Astrocyte (in vitro differentiated cells and primary cell): Measurements from ENCODE around the gene PPM1L. TPM values are rescaled to one million over a fixed set of nuclear protein-coding genes. Genes with fewer than 3 reads are reported as not detected.

Source experiments
- DNase-seq: peaks from one replicate; pipeline ENCODE4 v3.0.0-alpha.2; 2010; ENCODE audit warnings: low read depth
- FAIRE-seq: peaks from 2 replicates; lab custom pipeline; 2011; peaks lifted over from hg19 to GRCh38; lab: Jason Lieb, UNC
- H2AFZ ChIP-seq: 2 replicates; pipeline ENCODE4 v1.6.0; 2012; ENCODE audit warnings: low read depth, low read length, inconsistent platforms
- H3K27ac ChIP-seq: 2 replicates; pipeline ENCODE4 v1.5.1; 2011; ENCODE audit warnings: low read depth, low read length, inconsistent platforms
- H3K27me3 ChIP-seq: 2 replicates; pipeline ENCODE4 v1.6.0; 2011; ENCODE audit warnings: low read length, inconsistent platforms; ENCODE audit not compliant: insufficient read depth
- H3K36me3 ChIP-seq: 2 replicates; pipeline ENCODE4 v1.5.1; 2011; ENCODE audit warnings: low read length, inconsistent platforms; ENCODE audit not compliant: insufficient read depth
- H3K4me1 ChIP-seq: 2 replicates; pipeline ENCODE4 v1.5.1; 2011; ENCODE audit warnings: low read length, inconsistent platforms; ENCODE audit not compliant: insufficient read depth
- H3K4me2 ChIP-seq: 2 replicates; pipeline ENCODE4 v1.6.0; 2012; ENCODE audit warnings: low read length, inconsistent platforms
- H3K4me3 ChIP-seq: 2 replicates; pipeline ENCODE4 v1.5.1; 2011; ENCODE audit warnings: low read depth, mild to moderate bottlenecking, low read length, inconsistent platforms; ENCODE audit not compliant: insufficient read depth
- H3K79me2 ChIP-seq: 2 replicates; pipeline ENCODE4 v1.6.0; 2012; ENCODE audit warnings: mild to moderate bottlenecking, low read length, inconsistent platforms; ENCODE audit not compliant: insufficient read depth
- H3K9ac ChIP-seq: 2 replicates; pipeline ENCODE4 v1.6.0; 2012; ENCODE audit warnings: mild to moderate bottlenecking, low read length, inconsistent platforms
- H3K9me3 ChIP-seq: 2 replicates; pipeline ENCODE4 v1.5.1; 2012; ENCODE audit warnings: low read depth, mild to moderate bottlenecking, low read length, inconsistent platforms; ENCODE audit not compliant: insufficient read depth
- H4K20me1 ChIP-seq: 2 replicates; pipeline ENCODE4 v1.6.0; 2012; ENCODE audit warnings: low read length, inconsistent platforms; ENCODE audit not compliant: insufficient read depth
- H3K27ac Mint-ChIP-seq: one replicate; pipeline ENCODE4 v1.8.0; 2021; ENCODE audit warnings: mild to moderate bottlenecking, mixed read lengths; ENCODE audit not compliant: unreplicated experiment
- H3K27me3 Mint-ChIP-seq: one replicate; pipeline ENCODE4 v1.8.0; 2021; ENCODE audit warnings: low read depth, mixed read lengths; ENCODE audit not compliant: unreplicated experiment
- H3K36me3 Mint-ChIP-seq: one replicate; pipeline ENCODE4 v1.8.0; 2021; ENCODE audit warnings: low read depth, mixed read lengths; ENCODE audit not compliant: unreplicated experiment
- H3K4me1 Mint-ChIP-seq: one replicate; pipeline ENCODE4 v1.8.0; 2021; ENCODE audit warnings: low read depth, mixed read lengths; ENCODE audit not compliant: unreplicated experiment
- H3K4me3 Mint-ChIP-seq: one replicate; pipeline ENCODE4 v1.8.0; 2021; ENCODE audit warnings: mild to moderate bottlenecking, moderate library complexity, mixed read lengths; ENCODE audit not compliant: unreplicated experiment
- H3K9me3 Mint-ChIP-seq: one replicate; pipeline ENCODE4 v1.8.0; 2021; ENCODE audit warnings: mild to moderate bottlenecking, mixed read lengths; ENCODE audit not compliant: unreplicated experiment
- CTCF ChIP-seq: IDR thresholded peaks from 2 replicates; pipeline ENCODE4 v1.5.1; 2011; ENCODE audit warnings: low read depth, mild to moderate bottlenecking, inconsistent platforms, low read length, moderate library complexity; ENCODE audit not compliant: insufficient read depth
- EZH2 ChIP-seq: IDR thresholded peaks from 2 replicates; pipeline ENCODE4 v1.6.1; 2012; ENCODE audit warnings: mild to moderate bottlenecking, low read length, inconsistent platforms; ENCODE audit not compliant: insufficient read depth
- total RNA-seq: library from RNA; stranded (reverse); gene quantifications from 2 replicates; pipeline ENCODE4 v1.2.1, GENCODE V29; 2021

Gene PPM1L
- total RNA-seq, 1 donor from 2014 or later, result 6.3 TPM

GRCh38 chr3:160806686-160807085 is 50.7 kb downstream of the PPM1L start:
- H3K27me3 ChIP-seq, result no peaks in the 10 kb centered on the region
- no peak overlapping the region for H3K27ac Mint-ChIP-seq
- H3K36me3 ChIP-seq, result no peaks in the 10 kb centered on the region

GRCh38 chr3:160808838-160809237 is 52.8 kb downstream of the PPM1L start:
- DNase-seq, result no peak
- no peak overlapping the region for H2AFZ ChIP-seq
- Mint-ChIP-seq H3K27ac (no peak overlapping the region), H3K27me3 (no peaks in the 10 kb centered on the region), H3K9me3 (no peaks in the 10 kb centered on the region), H3K4me3 (no peak overlapping the region), H3K4me1 (peaks cover 8% of the 10 kb centered on the region), H3K36me3 (no peaks in the 10 kb centered on the region)
- H3K4me3 ChIP-seq, result no peak overlapping the region
- H3K9me3 ChIP-seq, result no peaks in the 10 kb centered on the region
- H3K27ac ChIP-seq, result no peak overlapping the region
- no peak overlapping the region for H3K9ac ChIP-seq
- no peaks in the 10 kb centered on the region for H3K79me2 ChIP-seq
- no peaks in the 10 kb centered on the region for H3K36me3 ChIP-seq
- no peaks in the 10 kb centered on the region for H3K27me3 ChIP-seq
- H3K4me2 ChIP-seq, result no peak overlapping the region
- no peak for FAIRE-seq
- H4K20me1 ChIP-seq, result no peaks in the 10 kb centered on the region
- H3K4me1 ChIP-seq, result no peaks in the 10 kb centered on the region
- TF ChIP-seq EZH2 (no peak), CTCF (no peak)

More at GRCh38 chr3:160806686-160807085, 50.7 kb downstream of the PPM1L start:
- Mint-ChIP-seq H3K9me3 (no peaks in the 10 kb centered on the region), H3K27me3 (no peaks in the 10 kb centered on the region), H3K36me3 (no peaks in the 10 kb centered on the region), H3K4me1 (peaks cover 13% of the 10 kb centered on the region), H3K4me3 (no peak overlapping the region)
- H3K79me2 ChIP-seq, result no peaks in the 10 kb centered on the region
- FAIRE-seq (no peak), DNase-seq (no peak)
- no peaks in the 10 kb centered on the region for H3K9me3 ChIP-seq
- H3K4me1 ChIP-seq, result no peaks in the 10 kb centered on the region
- TF ChIP-seq CTCF (no peak), EZH2 (no peak)
- H3K9ac ChIP-seq, result no peak overlapping the region
- no peaks in the 10 kb centered on the region for H4K20me1 ChIP-seq
- H3K27ac ChIP-seq, result no peak overlapping the region
- no peak overlapping the region for H3K4me2 ChIP-seq
- no peak overlapping the region for H3K4me3 ChIP-seq
- H2AFZ ChIP-seq, result no peak overlapping the region

- Histone ChIP-seq H3K4me3 (no peak overlapping the region), H3K9me3 (no peaks in the 10 kb centered on the region)
- no peaks in the 10 kb centered on the region for H3K27me3 Mint-ChIP-seq
These were observed 53.4 kb downstream of the PPM1L start for GRCh38 chr3:160809453-160809852.

More at GRCh38 chr3:160809453-160809852, 53.4 kb downstream of the PPM1L start:
- TF ChIP-seq EZH2 (no peak), CTCF (no peak)
- H3K4me1 ChIP-seq, result no peaks in the 10 kb centered on the region
- FAIRE-seq (no peak), DNase-seq (no peak)
- H3K79me2 ChIP-seq, result no peaks in the 10 kb centered on the region
- no peak overlapping the region for H3K4me2 ChIP-seq
- H4K20me1 ChIP-seq, result no peaks in the 10 kb centered on the region
- no peak overlapping the region for H2AFZ ChIP-seq
- no peaks in the 10 kb centered on the region for H3K36me3 Mint-ChIP-seq
- no peak overlapping the region for H3K4me3 Mint-ChIP-seq
- H3K36me3 ChIP-seq, result no peaks in the 10 kb centered on the region
- H3K9ac ChIP-seq, result no peak overlapping the region
- no peak overlapping the region for H3K27ac Mint-ChIP-seq
- no peaks in the 10 kb centered on the region for H3K27me3 ChIP-seq
- no peak overlapping the region for H3K27ac ChIP-seq
- no peaks in the 10 kb centered on the region for H3K9me3 Mint-ChIP-seq
- peaks cover 8% of the 10 kb centered on the region for H3K4me1 Mint-ChIP-seq
